NB4 (cell line): ENCODE data around the gene LDLRAD4.

Experiments
- CTCF ChIP-seq: IDR thresholded peaks from one replicate; pipeline ENCODE4 v1.5.1; 2012; ENCODE audit warnings: low read depth, low read length
- MAX ChIP-seq: IDR thresholded peaks from 2 replicates; pipeline ENCODE4 v1.6.1; 2011; ENCODE audit warnings: low read depth, low read length
- MYC ChIP-seq: IDR thresholded peaks from 2 replicates; pipeline ENCODE4 v1.6.1; 2011; ENCODE audit warnings: low read depth, low read length
- POLR2A ChIP-seq: IDR thresholded peaks from 2 replicates; pipeline ENCODE4 v1.6.1; 2011; ENCODE audit warnings: mild to moderate bottlenecking; ENCODE audit not compliant: insufficient read length; ENCODE audit errors: extremely low read depth

GRCh38 chr18:13520306-13520705 lies 301.7 kb downstream of the LDLRAD4 start:
- no peak for TF ChIP-seq CTCF
- no peak for TF ChIP-seq MYC
- TF ChIP-seq POLR2A = no peak
- TF ChIP-seq MAX = no peak
